Epithelial cell of proximal tubule (primary cell): ENCODE measurements around the gene CENPU. TPM values are rescaled to one million over a fixed set of nuclear protein-coding genes. Genes with fewer than 3 reads are reported as not detected.

Source experiments
- DNase-seq: peaks from one replicate; pipeline ENCODE4 v3.0.0-alpha.2; 2011; ENCODE audit warnings: low read depth
- H3K4me3 ChIP-seq: 2 replicates; pipeline ENCODE4 v1.5.1; 2011; ENCODE audit warnings: low read depth, mild to moderate bottlenecking, low read length
- CTCF ChIP-seq: conservative IDR thresholded peaks from 2 replicates; pipeline ENCODE4 v1.5.1; 2012; ENCODE audit warnings: low read depth, mild to moderate bottlenecking, low read length
- total RNA-seq: library from RNA; depleted of rRNA; stranded (reverse); fragments of >200 nt; gene quantifications from 2 replicates; pipeline ENCODE4 v1.2.3, GENCODE V29; 2015

The CENPU gene
- total RNA-seq, 1 donor from 2014 or later, result 75.8 TPM

GRCh38 chr4:184649026-184649970 lies 84.6 kb downstream of the CENPU start, which contains the start of the genes CASP3 and PRIMPOL:
TSS of gene CASP3 (minus strand) at chr4:184649447. CDS start at chr4:184638453, 10,994 bp downstream.
TSS of gene PRIMPOL (plus strand) at chr4:184649738. CDS start at chr4:184657141, 7,403 bp downstream.
- H3K4me3 ChIP-seq, result peak within 1 kb of the TSS; percentile 92
- DNase-seq, result no peak
- TF ChIP-seq CTCF, result peak; percentile 3

- no peak for DNase-seq
- peak overlapping the region; percentile 92 for H3K4me3 ChIP-seq
- TF ChIP-seq CTCF, result no peak
Measured at GRCh38 chr4:184648313-184649025, 85.4 kb downstream of the CENPU start.

DNA sequence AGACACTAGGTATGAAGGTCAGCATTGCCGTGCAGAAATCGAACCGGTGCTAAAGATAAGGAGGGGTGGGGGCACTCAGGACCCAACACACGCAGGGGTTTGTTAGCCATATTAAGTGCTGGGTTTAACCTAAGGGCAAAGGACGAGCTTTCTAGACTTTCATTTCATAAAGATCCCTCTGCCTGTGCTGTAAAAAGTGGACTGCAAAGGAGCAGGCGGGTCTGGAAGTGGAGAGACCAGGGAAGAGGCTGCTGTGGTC lies 85.9 kb downstream of the CENPU start:
- peak overlapping the region; percentile 92 for H3K4me3 ChIP-seq
- no peak for DNase-seq
- TF ChIP-seq CTCF, result no peak

GRCh38 chr4:184647266-184648053 lies 86.4 kb downstream of the CENPU start:
- no peak for TF ChIP-seq CTCF
- peak overlapping the region; percentile 92 for H3K4me3 ChIP-seq
- no peak for DNase-seq

- no peak overlapping the region for H3K4me3 ChIP-seq
- no peak for DNase-seq
- TF ChIP-seq CTCF, result no peak
Measured at GRCh38 chr4:184645904-184646610, 87.8 kb downstream of the CENPU start.
